Liver (tissue), 9 donors: ENCODE data around the gene PLAAT4. TPM values are rescaled to one million over a fixed set of nuclear protein-coding genes. Genes with fewer than 3 reads are reported as not detected.

ENCODE experiments used
- DNase-seq: peaks from one replicate; pipeline ENCODE4 v3.0.0-alpha.2; 2017; ENCODE audit warnings: low spot score
- H3K27ac ChIP-seq, 2 donors: one replicate each; pipeline ENCODE4 v1.7.0; 2013; ENCODE audit warnings: inconsistent platforms in 2 of 2, low read length in 2 of 2, control low read depth in 1 of 2, low read depth in 1 of 2, mild to moderate bottlenecking in 1 of 2
- H3K27me3 ChIP-seq, 4 donors: one replicate each; pipeline versions ENCODE4 v1.6.1 to v1.7.0; 2013; ENCODE audit warnings: low read length in 3 of 4, inconsistent platforms in 1 of 4, mild to moderate bottlenecking in 1 of 4, moderate library complexity in 1 of 4; ENCODE audit not compliant: control insufficient read depth in 4 of 4, insufficient read depth in 4 of 4
- H3K36me3 ChIP-seq, 4 donors: one replicate each; pipeline versions ENCODE4 v1.6.1 to v1.7.0; 2013; ENCODE audit warnings: low read length in 3 of 4, mild to moderate bottlenecking in 3 of 4, low read depth in 1 of 4, moderate library complexity in 1 of 4; ENCODE audit not compliant: control insufficient read depth in 4 of 4, insufficient read depth in 3 of 4
- H3K4me1 ChIP-seq, 4 donors: one replicate each; pipeline versions ENCODE4 v1.6.1 to v1.7.0; 2013; ENCODE audit warnings: low read length in 3 of 4, mild to moderate bottlenecking in 3 of 4, moderate library complexity in 1 of 4; ENCODE audit not compliant: control insufficient read depth in 4 of 4, insufficient read depth in 4 of 4
- H3K4me3 ChIP-seq, 3 donors: one replicate each; pipeline versions ENCODE4 v1.6.1 to v1.7.0; 2013; ENCODE audit warnings: low read length in 3 of 3, control low read depth in 1 of 3, low read depth in 1 of 3, mild to moderate bottlenecking in 1 of 3
- H3K9ac ChIP-seq, 2 donors: one replicate each; pipeline ENCODE4 v1.7.0; 2013; ENCODE audit warnings: low read length in 2 of 2, mild to moderate bottlenecking in 2 of 2, moderate library complexity in 2 of 2, control low read depth in 1 of 2, low read depth in 1 of 2
- H3K9me3 ChIP-seq, 4 donors: one replicate each; pipeline versions ENCODE4 v1.6.1 to v1.7.0; 2013; ENCODE audit warnings: low read length in 3 of 4; ENCODE audit not compliant: control insufficient read depth in 4 of 4
- ATF3 ChIP-seq: IDR thresholded peaks from 2 replicates; pipeline ENCODE4 v1.6.1; 2016; ENCODE audit warnings: antibody characterized with exemption
- EGR1 ChIP-seq, 2 donors: IDR thresholded peaks; 2 replicates each; pipeline ENCODE4 v1.6.1; 2016 to 2018; ENCODE audit warnings: antibody characterized with exemption in 2 of 2, low read depth in 2 of 2
- FOXA1 ChIP-seq: IDR thresholded peaks from 2 replicates; pipeline ENCODE4 v1.6.1; 2016; ENCODE audit warnings: antibody characterized with exemption
- FOXA2 ChIP-seq: IDR thresholded peaks from 2 replicates; pipeline ENCODE4 v1.6.1; 2016; ENCODE audit warnings: antibody characterized with exemption
- GABPA ChIP-seq, 2 donors: IDR thresholded peaks in 1 of 2; conservative IDR thresholded peaks in 1 of 2; 2 replicates each; pipeline ENCODE4 v1.6.1; 2016; ENCODE audit warnings: antibody characterized with exemption in 2 of 2, mild to moderate bottlenecking in 1 of 2, moderate library complexity in 1 of 2
- HNF4A ChIP-seq, 2 donors: conservative IDR thresholded peaks; 2 replicates each; pipeline ENCODE4 v1.6.1; 2016; ENCODE audit warnings: antibody characterized with exemption in 2 of 2, mild to moderate bottlenecking in 2 of 2
- HNF4G ChIP-seq: IDR thresholded peaks from 2 replicates; pipeline ENCODE4 v1.6.1; 2016; ENCODE audit warnings: antibody characterized with exemption
- JUND ChIP-seq, 2 donors: IDR thresholded peaks; 2 replicates each; pipeline ENCODE4 v1.6.1; 2016; ENCODE audit warnings: antibody characterized with exemption in 2 of 2
- MAX ChIP-seq: IDR thresholded peaks from 2 replicates; pipeline ENCODE4 v1.6.1; 2016; ENCODE audit warnings: antibody characterized with exemption
- NR2F2 ChIP-seq: IDR thresholded peaks from 2 replicates; pipeline ENCODE4 v1.6.1; 2016; ENCODE audit warnings: antibody characterized with exemption
- RAD21 ChIP-seq, 2 donors: IDR thresholded peaks; 2 replicates each; pipeline ENCODE4 v1.6.1; 2016; ENCODE audit warnings: antibody characterized with exemption in 2 of 2, mild to moderate bottlenecking in 2 of 2
- REST ChIP-seq: IDR thresholded peaks from 2 replicates; pipeline ENCODE4 v1.6.1; 2016; ENCODE audit warnings: antibody characterized with exemption, mild to moderate bottlenecking
- RXRA ChIP-seq, 2 donors: IDR thresholded peaks; 2 replicates each; pipeline ENCODE4 v1.6.1; 2017 to 2018; ENCODE audit warnings: antibody characterized with exemption in 2 of 2, mild to moderate bottlenecking in 1 of 2
- SP1 ChIP-seq: IDR thresholded peaks from 2 replicates; pipeline ENCODE4 v1.6.1; 2018; ENCODE audit warnings: antibody characterized with exemption, mild to moderate bottlenecking
- TAF1 ChIP-seq: conservative IDR thresholded peaks from 2 replicates; pipeline ENCODE4 v1.6.1; 2016; ENCODE audit warnings: antibody characterized with exemption, mild to moderate bottlenecking
- YY1 ChIP-seq: IDR thresholded peaks from 2 replicates; pipeline ENCODE4 v1.6.1; 2016; ENCODE audit warnings: antibody characterized with exemption, mild to moderate bottlenecking
- WGBS: extraction: QIAGEN DNeasy Blood & Tissue Kit; methylation state at CpG from one replicate; pipeline ENCODE4 v1.1.7; 2013; 5-methylcytosine and 5-hydroxymethylcytosine counted together
- polyA plus RNA-seq, 2 donors: library from polyadenylated mRNA; stranded (reverse) in 1 of 2; unstranded in 1 of 2; fragments of 200-250 nt in 1 of 2; fragments of >200 nt in 1 of 2; fragmentation: Nextera tagmentation in 1 of 2; extraction: Ambion mirVana in 1 of 2; gene quantifications; one replicate each; pipeline versions ENCODE4 v1.2.1 to v1.2.3, GENCODE V29; 2013 to 2015
- total RNA-seq, 2 donors: library from RNA; depleted of rRNA; stranded (reverse); fragments of >200 nt; gene quantifications; one replicate each; pipeline ENCODE4 v1.2.3, GENCODE V29; 2014
- TF ChIP-seq, protein P1 (sequence below): IDR thresholded peaks from 2 replicates; pipeline ENCODE4 v1.6.1; 2016; ENCODE audit warnings: antibody characterized with exemption
- donor health status: healthy.
- donor health status: healthy.
- donor health status: healthy.
- donor health status: healthy.
- donor health status: healthy.

PLAAT4 gene
- total and polyA plus RNA-seq, 4 donors, result 4.4 to 86.4 (median 44.8) TPM

GRCh38 chr11:63488789-63489188 lies 47.8 kb upstream of the PLAAT4 start:
- H3K9me3 ChIP-seq, result no peaks in the 10 kb centered on the region
- no peak overlapping the region for H3K4me3 ChIP-seq
- no peaks in the 10 kb centered on the region for H3K36me3 ChIP-seq
- H3K4me1 ChIP-seq, result peaks cover 3 to 13% (median 10%) of the 10 kb centered on the region in 4 donors
- H3K27me3 ChIP-seq, result no peaks in the 10 kb centered on the region
- TF ChIP-seq RXRA (IDR thresholded peaks at IDR 0.05), result no peak
- no peak for TF ChIP-seq RAD21 (IDR thresholded peaks at IDR 0.05)
- no peak for TF ChIP-seq REST
- TF ChIP-seq SP1, result no peak
- TF ChIP-seq NR2F2, result no peak
- TF ChIP-seq GABPA (IDR thresholded peaks at IDR 0.05 in 1 of 2, conservative IDR thresholded peaks at IDR 0.05 in 1 of 2), result no peak
- TF ChIP-seq HNF4A (conservative IDR thresholded peaks at IDR 0.05), result no peak
- no peak for TF ChIP-seq FOXA1
- TF ChIP-seq ATF3, result no peak
- TF ChIP-seq MAX, result no peak
- TF ChIP-seq JUND (IDR thresholded peaks at IDR 0.05), result no peak
- TF ChIP-seq, protein P1, sequence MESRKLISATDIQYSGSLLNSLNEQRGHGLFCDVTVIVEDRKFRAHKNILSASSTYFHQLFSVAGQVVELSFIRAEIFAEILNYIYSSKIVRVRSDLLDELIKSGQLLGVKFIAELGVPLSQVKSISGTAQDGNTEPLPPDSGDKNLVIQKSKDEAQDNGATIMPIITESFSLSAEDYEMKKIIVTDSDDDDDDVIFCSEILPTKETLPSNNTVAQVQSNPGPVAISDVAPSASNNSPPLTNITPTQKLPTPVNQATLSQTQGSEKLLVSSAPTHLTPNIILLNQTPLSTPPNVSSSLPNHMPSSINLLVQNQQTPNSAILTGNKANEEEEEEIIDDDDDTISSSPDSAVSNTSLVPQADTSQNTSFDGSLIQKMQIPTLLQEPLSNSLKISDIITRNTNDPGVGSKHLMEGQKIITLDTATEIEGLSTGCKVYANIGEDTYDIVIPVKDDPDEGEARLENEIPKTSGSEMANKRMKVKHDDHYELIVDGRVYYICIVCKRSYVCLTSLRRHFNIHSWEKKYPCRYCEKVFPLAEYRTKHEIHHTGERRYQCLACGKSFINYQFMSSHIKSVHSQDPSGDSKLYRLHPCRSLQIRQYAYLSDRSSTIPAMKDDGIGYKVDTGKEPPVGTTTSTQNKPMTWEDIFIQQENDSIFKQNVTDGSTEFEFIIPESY, result no peak
- no peak for TF ChIP-seq FOXA2
- TF ChIP-seq TAF1, result no peak
- no peak for TF ChIP-seq YY1
- TF ChIP-seq HNF4G, result no peak
- no peak for DNase-seq
- H3K9ac ChIP-seq, result no peak overlapping the region
- WGBS, result 81% methylated on average over 1 of the region's 1 CpG
- no peak overlapping the region for H3K27ac ChIP-seq

DNA sequence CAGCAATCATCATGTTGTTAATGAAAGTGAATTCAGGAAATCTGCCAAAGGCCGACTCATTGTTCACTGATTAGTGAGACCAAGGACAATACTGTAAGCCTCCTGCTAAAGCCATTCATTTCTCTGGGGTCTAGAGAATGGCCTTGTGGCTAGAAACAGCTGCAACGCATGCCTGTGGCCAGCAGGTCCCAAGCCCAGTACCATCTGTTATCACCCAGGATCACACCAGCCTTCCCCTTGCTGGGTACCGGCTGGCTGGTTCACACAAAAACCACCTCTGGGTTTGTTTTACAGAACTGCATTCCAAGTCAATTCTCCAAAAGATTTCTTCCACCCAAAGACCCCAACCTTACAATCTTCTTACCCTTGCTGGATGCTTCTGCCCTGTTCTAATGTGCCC lies 46.7 kb upstream of the PLAAT4 start:
- 77% methylated on average over 3 of the region's 3 CpGs for WGBS
- Histone ChIP-seq H3K27me3 (no peaks in the 10 kb centered on the region), H3K9ac (no peak overlapping the region), H3K36me3 (no peaks in the 10 kb centered on the region), H3K27ac (no peak overlapping the region), H3K9me3 (no peaks in the 10 kb centered on the region), H3K4me3 (no peak overlapping the region), H3K4me1 (peaks cover 3 to 23% (median 21%) of the 10 kb centered on the region in 4 donors)
- no peak for DNase-seq
- TF ChIP-seq FOXA1 (no peak), JUND (IDR thresholded peaks at IDR 0.05) (no peak), MAX (no peak), EGR1 (IDR thresholded peaks at IDR 0.05; ENCODE audit: low read depth in 2 of 2) (no peak), HNF4A (conservative IDR thresholded peaks at IDR 0.05) (no peak), HNF4G (no peak), NR2F2 (no peak), GABPA (IDR thresholded peaks at IDR 0.05 in 1 of 2, conservative IDR thresholded peaks at IDR 0.05 in 1 of 2) (no peak), SP1 (no peak), RAD21 (IDR thresholded peaks at IDR 0.05) (no peak)
- TF ChIP-seq, protein P1, result no peak
